ENCODE results near the gene EEF1AKMT1. TPM values are rescaled to one million over a fixed set of nuclear protein-coding genes. Genes with fewer than 3 reads are reported as not detected.

The EEF1AKMT1 gene
- total RNA-seq: 4.1 and 4.9 TPM in 2 replicates
- 7.1 TPM for total RNA-seq (2013)
- polyA plus RNA-seq: 2.7 and 2.9 TPM in 2 replicates
- polyA minus RNA-seq: 2.4 and 3.3 TPM in 2 replicates

GRCh38 chr13:20773194-20774080 lies at the start of gene EEF1AKMT1:
EEF1AKMT1 (minus strand) TSS chr13:20773961; CDS start chr13:20757598, 16,363 bp downstream.
- no peaks in the 10 kb centered on the region for H4K20me1 ChIP-seq (ENCODE audit: control insufficient read depth, insufficient read depth, low read length, poor library complexity, severe bottlenecking)
- peaks cover 7 to 15% of the 10 kb centered on the region in 2 donors for H3K4me1 ChIP-seq (ENCODE audit: control insufficient read depth in 2 of 2, insufficient read depth in 2 of 2, low read length in 2 of 2)
- no peaks in the 10 kb centered on the region for H3K27me3 Mint-ChIP-seq
- H3K9me3 Mint-ChIP-seq (ENCODE audit: insufficient read depth): peaks cover 2% of the 10 kb centered on the region
- peak within 1 kb of the TSS; percentile 53 to 80 (median 66) for H3K4me3 ChIP-seq (ENCODE audit: control extremely low read depth in 1 of 5, extremely low read depth in 1 of 5, insufficient read depth in 1 of 5, low read depth in 2 of 5, low read length in 4 of 5)
- CTCF ChIA-PET: interaction anchor here (1.0 to 1.4 kb wide), 2 partner anchors 55 to 205 kb away, joined by 3 to 8 read pairs; no protein-coding TSS in a partner anchor
- H3K4me1 Mint-ChIP-seq: peaks cover 16% of the 10 kb centered on the region
- H3K9ac ChIP-seq (ENCODE audit: low read length): peak within 1 kb of the TSS; percentile 81
- peaks cover 19% of the 10 kb centered on the region for H3K79me2 ChIP-seq (ENCODE audit: control insufficient read depth, insufficient read depth, low read length)
- H3K4me3 Mint-ChIP-seq: peak within 1 kb of the TSS; percentile 96
- no peaks in the 10 kb centered on the region for H3K27me3 ChIP-seq (replicated peaks in 1 of 4; ENCODE audit: control extremely low read depth in 1 of 4, control insufficient read depth in 3 of 4, insufficient read depth in 4 of 4, low read length in 3 of 4)
- POLR2A ChIA-PET: interaction anchor here (0.6 to 1.1 kb wide), 4 partner anchors 69 to 1140 kb away, joined by 3 to 4 read pairs (median 3); partner anchors contain the start of gene MPHOSPH8
- ATAC-seq (ENCODE audit: low read depth) (peak; percentile 95), DNase-seq (peak; percentile 94)
- TF ChIP-seq CTCF (IDR thresholded peaks at IDR 0.05) (no peak), EZH2 (IDR thresholded peaks at IDR 0.05; ENCODE audit: borderline replicate concordance, insufficient read depth, low read depth, low read length, poor library complexity, severe bottlenecking) (no peak)
- under 1% methylated on average over 67 of the region's 72 CpGs for WGBS (ENCODE audit: insufficient coverage)
- no peaks in the 10 kb centered on the region for H3K36me3 ChIP-seq (replicated peaks in 1 of 2; ENCODE audit: control extremely low read depth in 1 of 2, control insufficient read depth in 1 of 2, extremely low read depth in 1 of 2, insufficient read depth in 2 of 2, low read length in 1 of 2)
- peaks cover 2 to 3% (median 3%) of the 10 kb centered on the region in 3 donors for H3K9me3 ChIP-seq (ENCODE audit: control extremely low read depth in 1 of 3, control insufficient read depth in 2 of 3, insufficient read depth in 1 of 3, low read length in 2 of 3)
- H2AFZ ChIP-seq (ENCODE audit: insufficient read depth, low read depth, low read length, poor library complexity, severe bottlenecking): peak within 1 kb of the TSS; percentile 95
- peak within 1 kb of the TSS; percentile 100 for H3K27ac Mint-ChIP-seq
- H3K4me2 ChIP-seq (replicated peaks; ENCODE audit: low read depth, low read length, poor library complexity, severe bottlenecking): peak within 1 kb of the TSS; percentile 80
- peak within 1 kb of the TSS; percentile 77 to 88 for H3K27ac ChIP-seq (ENCODE audit: low read length in 2 of 2)
- intact Hi-C loops (cut with micrococcal nuclease): loop anchor here (2.0 to 10.0 kb wide), 6 partner anchors 51 to 361 kb away; partner anchors contain the start of genes CRYL1, IFT88, IL17D and XPO4

Data from B cell (primary cell).